GM21619 (cell line): ENCODE data around the gene MLYCD.

Source experiments
- ATAC-seq: cut with Tn5 transposase; IDR thresholded peaks from one replicate; pipeline ENCODE4 v1.9.1; 2021; ENCODE audit not compliant: unreplicated experiment

The MLYCD gene

GRCh38 chr16:83898463-83899271, at the start of gene MLYCD:
Gene MLYCD (plus strand): TSS chr16:83899115. CDS start chr16:83899145, 30 bp downstream.
- peak; percentile 88 for ATAC-seq

- ATAC-seq: no peak
Measured at GRCh38 chr16:83849421-83849820, 49.5 kb upstream of the MLYCD start.

GRCh38 chr16:83850947-83851346, 48.0 kb upstream of the MLYCD start:
- no peak for ATAC-seq

GRCh38 chr16:83851473-83851872, 47.4 kb upstream of the MLYCD start:
- no peak for ATAC-seq

GRCh38 chr16:83852774-83853173, 46.1 kb upstream of the MLYCD start:
- no peak for ATAC-seq

GRCh38 chr16:83853834-83854233, 45.1 kb upstream of the MLYCD start:
- ATAC-seq: no peak

- no peak for ATAC-seq
Measured at GRCh38 chr16:83854420-83854819, 44.5 kb upstream of the MLYCD start.

- no peak for ATAC-seq
Measured at GRCh38 chr16:83856792-83857191, 42.1 kb upstream of the MLYCD start.

- ATAC-seq: no peak
Measured at GRCh38 chr16:83859265-83859664, 39.6 kb upstream of the MLYCD start.

GRCh38 chr16:83862661-83863060, 36.3 kb upstream of the MLYCD start:
- ATAC-seq: no peak

GRCh38 chr16:83863682-83864081, 35.2 kb upstream of the MLYCD start:
- no peak for ATAC-seq

- ATAC-seq: no peak
Measured at GRCh38 chr16:83870830-83871229, 28.1 kb upstream of the MLYCD start.

GRCh38 chr16:83878838-83879237, 20.1 kb upstream of the MLYCD start:
- ATAC-seq: no peak

GRCh38 chr16:83882163-83882885, 16.6 kb upstream of the MLYCD start:
- no peak for ATAC-seq

GRCh38 chr16:83886199-83886971, 12.5 kb upstream of the MLYCD start:
- no peak for ATAC-seq

GRCh38 chr16:83887080-83887479, 11.8 kb upstream of the MLYCD start:
- no peak for ATAC-seq

- no peak for ATAC-seq
Measured at GRCh38 chr16:83887564-83887963, 11.4 kb upstream of the MLYCD start.

GRCh38 chr16:83888672-83889044, 10.3 kb upstream of the MLYCD start:
- no peak for ATAC-seq

- ATAC-seq: no peak
Measured at GRCh38 chr16:83890359-83890758, 8.6 kb upstream of the MLYCD start.

GRCh38 chr16:83891742-83892141, 7.2 kb upstream of the MLYCD start:
- ATAC-seq: no peak

- no peak for ATAC-seq
Measured at GRCh38 chr16:83895243-83895642, 3.7 kb upstream of the MLYCD start.

- ATAC-seq: no peak
Measured at GRCh38 chr16:83895942-83896341, 3.0 kb upstream of the MLYCD start.
